IMR-90 (cell line): Measurements from ENCODE around the gene PPDPF.

Experiments used
- BHLHE40 ChIP-seq: fragments of 150-350 bp; IDR thresholded peaks from 2 replicates; pipeline ENCODE4 v1.6.1; 2016; ENCODE audit warnings: mild to moderate bottlenecking, low read depth, low read length
- CEBPB ChIP-seq: IDR thresholded peaks from 2 replicates; pipeline ENCODE4 v1.6.1; 2012; ENCODE audit warnings: low read depth, low read length, improper control_type of control experiment
- CTCF ChIP-seq: conservative IDR thresholded peaks from 2 replicates; pipeline ENCODE4 v1.5.1; 2012; ENCODE audit warnings: mild to moderate bottlenecking, low read depth, low read length, improper control_type of control experiment
- ELK1 ChIP-seq: fragments of 150-350 bp; IDR thresholded peaks from 2 replicates; pipeline ENCODE4 v1.6.1; 2016; ENCODE audit warnings: low read depth, mild to moderate bottlenecking, low read length, moderate library complexity, borderline replicate concordance
- FOS ChIP-seq: fragments of 150-350 bp; IDR thresholded peaks from 2 replicates; pipeline ENCODE4 v1.6.1; 2016; ENCODE audit warnings: low read depth, low read length
- MAZ ChIP-seq: IDR thresholded peaks from 2 replicates; pipeline ENCODE4 v1.6.1; 2012; ENCODE audit warnings: low read depth, mild to moderate bottlenecking, low read length, improper control_type of control experiment, moderate library complexity, borderline replicate concordance
- NFE2L2 ChIP-seq: fragments of 150-350 bp; IDR thresholded peaks from 2 replicates; pipeline ENCODE4 v1.6.1; 2016; ENCODE audit warnings: low read depth, mild to moderate bottlenecking, low read length
- POLR2A ChIP-seq: IDR thresholded peaks from 2 replicates; pipeline ENCODE4 v1.6.1; 2012; ENCODE audit warnings: mild to moderate bottlenecking, low read depth, low read length
- RAD21 ChIP-seq: IDR thresholded peaks from 2 replicates; pipeline ENCODE4 v1.6.1; 2012; ENCODE audit warnings: low read length, improper control_type of control experiment
- RFX5 ChIP-seq: IDR thresholded peaks from 2 replicates; pipeline ENCODE4 v1.8.0; 2012; ENCODE audit warnings: low read depth, mild to moderate bottlenecking, low read length, moderate library complexity
- SMC3 ChIP-seq: fragments of 150-350 bp; IDR thresholded peaks from 2 replicates; pipeline ENCODE4 v1.6.1; 2016; ENCODE audit warnings: low read depth, mild to moderate bottlenecking, antibody characterized with exemption, low read length, moderate library complexity

GRCh38 chr20:63491078-63491477 is 29.5 kb upstream of the PPDPF start:
- TF ChIP-seq RFX5 (no peak), POLR2A (no peak), CTCF (no peak), RAD21 (no peak), BHLHE40 (no peak), FOS (no peak), SMC3 (no peak), MAZ (no peak), CEBPB (no peak), ELK1 (no peak), NFE2L2 (no peak)
